ENCODE results near the gene SLC40A1. TPM values are rescaled to one million over a fixed set of nuclear protein-coding genes. Genes with fewer than 3 reads are reported as not detected.

SLC40A1 gene
- total and polyA plus RNA-seq, 2 donors from 2014 or later, result 45.8 to 78.4 TPM

- peak overlapping the region in 1 of 2 donors; percentile 57 for H3K27ac ChIP-seq (ENCODE audit: low read depth in 2 of 2, low read length in 2 of 2)
- H3K9me3 ChIP-seq (ENCODE audit: control insufficient read depth in 2 of 3, insufficient read depth in 1 of 3, low read length in 3 of 3), result no peaks in the 10 kb centered on the region
- H3K36me3 ChIP-seq (ENCODE audit: control insufficient read depth in 2 of 3, insufficient read depth in 3 of 3, low read length in 3 of 3), result no peaks in the 10 kb centered on the region
- intact Hi-C loops (cut with DNase I), result no loop called here
- FAIRE-seq (no peak), DNase-seq (no peak)
- peaks cover 3 to 4% (median 4%) of the 10 kb centered on the region in 3 donors for H3K4me1 ChIP-seq (ENCODE audit: control insufficient read depth in 2 of 3, insufficient read depth in 2 of 3, low read depth in 1 of 3, low read length in 3 of 3)
- H3K27me3 ChIP-seq (ENCODE audit: control insufficient read depth, insufficient read depth, low read length), result no peaks in the 10 kb centered on the region
- no peak overlapping the region for H3K4me3 ChIP-seq (ENCODE audit: low read length in 3 of 3)
- H3K9ac ChIP-seq (ENCODE audit: low read length in 3 of 3), result no peak overlapping the region
- no peak for TF ChIP-seq CTCF (IDR thresholded peaks at IDR 0.05; ENCODE audit: borderline replicate concordance, extremely low read depth, insufficient read depth)
These were observed 28.8 kb downstream of the SLC40A1 start for GRCh38 chr2:189551808-189552207.

GRCh38 chr2:189549449-189549832, 31.1 kb downstream of the SLC40A1 start:
- Histone ChIP-seq H3K27me3 (ENCODE audit: control insufficient read depth, insufficient read depth, low read length) (no peaks in the 10 kb centered on the region), H3K9me3 (ENCODE audit: control insufficient read depth in 2 of 3, insufficient read depth in 1 of 3, low read length in 3 of 3) (no peaks in the 10 kb centered on the region), H3K9ac (ENCODE audit: low read length in 3 of 3) (no peak overlapping the region), H3K4me1 (ENCODE audit: control insufficient read depth in 2 of 3, insufficient read depth in 2 of 3, low read depth in 1 of 3, low read length in 3 of 3) (peaks cover 3 to 4% (median 4%) of the 10 kb centered on the region in 3 donors), H3K4me3 (ENCODE audit: low read length in 3 of 3) (no peak overlapping the region), H3K36me3 (ENCODE audit: control insufficient read depth in 2 of 3, insufficient read depth in 3 of 3, low read length in 3 of 3) (no peaks in the 10 kb centered on the region), H3K27ac (ENCODE audit: low read depth in 2 of 2, low read length in 2 of 2) (peak overlapping the region in 1 of 2 donors; percentile 15)
- no peak for FAIRE-seq
- intact Hi-C loops (cut with DNase I), result no loop called here
- TF ChIP-seq CTCF (IDR thresholded peaks at IDR 0.05; ENCODE audit: borderline replicate concordance, extremely low read depth, insufficient read depth), result no peak
- DNase-seq, result peak in 2 of 5 donors; percentile 25 to 83

- Histone ChIP-seq H3K9ac (ENCODE audit: low read length in 3 of 3) (no peak overlapping the region), H3K27ac (ENCODE audit: low read depth in 2 of 2, low read length in 2 of 2) (no peak overlapping the region), H3K9me3 (ENCODE audit: control insufficient read depth in 2 of 3, insufficient read depth in 1 of 3, low read length in 3 of 3) (no peaks in the 10 kb centered on the region), H3K27me3 (ENCODE audit: control insufficient read depth, insufficient read depth, low read length) (no peaks in the 10 kb centered on the region), H3K4me3 (ENCODE audit: low read length in 3 of 3) (no peak overlapping the region), H3K36me3 (ENCODE audit: control insufficient read depth in 2 of 3, insufficient read depth in 3 of 3, low read length in 3 of 3) (no peaks in the 10 kb centered on the region), H3K4me1 (ENCODE audit: control insufficient read depth in 2 of 3, insufficient read depth in 2 of 3, low read depth in 1 of 3, low read length in 3 of 3) (peaks cover 3 to 4% (median 4%) of the 10 kb centered on the region in 3 donors)
- intact Hi-C loops (cut with DNase I), result no loop called here
- DNase-seq, result no peak
- TF ChIP-seq CTCF (IDR thresholded peaks at IDR 0.05; ENCODE audit: borderline replicate concordance, extremely low read depth, insufficient read depth), result no peak
- no peak for FAIRE-seq
These were observed 31.7 kb downstream of the SLC40A1 start for GRCh38 chr2:189548666-189549448.

All from kidney (tissue), 14 donors.